Measurements from ENCODE around the gene ANKRD36B.
"Not testable (repeated sequence)": the region's sequence is repeated elsewhere in the genome, so short reads cannot be mapped to it uniquely, and the experiment has no call there.

DNA sequence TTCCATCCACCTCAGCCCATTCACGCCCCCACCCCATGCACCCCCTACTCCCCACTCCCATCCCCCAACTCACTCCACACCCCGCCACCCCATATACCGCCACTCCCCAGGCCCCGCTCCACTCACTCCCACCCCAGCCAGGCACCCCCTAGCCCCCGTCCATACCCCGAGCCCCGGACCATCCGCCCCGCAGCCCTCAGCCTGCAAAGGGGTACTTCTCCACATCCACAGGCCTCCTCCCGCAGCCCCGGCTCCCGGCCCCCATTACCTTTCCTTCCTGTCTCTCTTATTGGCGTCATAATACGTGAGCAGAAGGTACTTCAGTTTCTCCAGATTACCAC, 450 bp downstream of the ANKRD36B start:
- TF ChIP-seq, protein P1, sequence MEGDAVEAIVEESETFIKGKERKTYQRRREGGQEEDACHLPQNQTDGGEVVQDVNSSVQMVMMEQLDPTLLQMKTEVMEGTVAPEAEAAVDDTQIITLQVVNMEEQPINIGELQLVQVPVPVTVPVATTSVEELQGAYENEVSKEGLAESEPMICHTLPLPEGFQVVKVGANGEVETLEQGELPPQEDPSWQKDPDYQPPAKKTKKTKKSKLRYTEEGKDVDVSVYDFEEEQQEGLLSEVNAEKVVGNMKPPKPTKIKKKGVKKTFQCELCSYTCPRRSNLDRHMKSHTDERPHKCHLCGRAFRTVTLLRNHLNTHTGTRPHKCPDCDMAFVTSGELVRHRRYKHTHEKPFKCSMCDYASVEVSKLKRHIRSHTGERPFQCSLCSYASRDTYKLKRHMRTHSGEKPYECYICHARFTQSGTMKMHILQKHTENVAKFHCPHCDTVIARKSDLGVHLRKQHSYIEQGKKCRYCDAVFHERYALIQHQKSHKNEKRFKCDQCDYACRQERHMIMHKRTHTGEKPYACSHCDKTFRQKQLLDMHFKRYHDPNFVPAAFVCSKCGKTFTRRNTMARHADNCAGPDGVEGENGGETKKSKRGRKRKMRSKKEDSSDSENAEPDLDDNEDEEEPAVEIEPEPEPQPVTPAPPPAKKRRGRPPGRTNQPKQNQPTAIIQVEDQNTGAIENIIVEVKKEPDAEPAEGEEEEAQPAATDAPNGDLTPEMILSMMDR (IDR thresholded peaks at IDR 0.05): not testable (repeated sequence)
- TF ChIP-seq POLR2A (IDR thresholded peaks at IDR 0.05): not testable (repeated sequence)
